Activated effector memory CD4-positive, alpha-beta T cell treated with Interleukin-2 at 50 U/mL for 16 hours (primary cell): Measurements from ENCODE around the gene RALGAPA1.
"Not testable (repeated sequence)": the region's sequence is repeated elsewhere in the genome, so short reads cannot be mapped to it uniquely, and the experiment has no call there.

Experiments
- DNase-seq: peaks from one replicate; pipeline ENCODE4 v3.0.0-alpha.2; 2020

RALGAPA1 gene

GRCh38 chr14:35761922-35762321, 47.2 kb downstream of the RALGAPA1 start:
- no peak for DNase-seq

- DNase-seq = no peak
Measured at GRCh38 chr14:35760143-35760542, 49.0 kb downstream of the RALGAPA1 start.

GRCh38 chr14:35758523-35759129, 50.5 kb downstream of the RALGAPA1 start:
- no peak for DNase-seq

DNA sequence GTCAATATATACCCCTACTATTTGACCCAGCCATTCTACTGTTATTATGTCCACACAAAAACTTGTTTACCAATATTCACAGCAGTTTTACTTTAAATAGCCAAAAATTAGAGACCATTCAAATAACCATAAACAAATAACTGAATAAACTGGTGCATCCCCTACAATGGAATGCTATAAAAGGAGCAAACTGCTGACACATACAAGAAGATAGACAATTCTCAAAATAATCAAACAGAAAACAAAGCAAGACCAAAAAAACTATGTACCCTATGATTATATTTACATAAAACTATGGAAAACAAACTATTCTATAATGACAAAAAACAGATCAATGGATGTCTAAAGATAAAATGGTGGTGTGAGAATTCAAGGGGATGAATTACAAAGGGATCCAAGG, 54.4 kb downstream of the RALGAPA1 start:
- DNase-seq = no peak

- DNase-seq = no peak
Measured at GRCh38 chr14:35752380-35752779, 56.7 kb downstream of the RALGAPA1 start.

- no peak for DNase-seq
Measured at GRCh38 chr14:35750202-35750904, 58.7 kb downstream of the RALGAPA1 start.

DNA sequence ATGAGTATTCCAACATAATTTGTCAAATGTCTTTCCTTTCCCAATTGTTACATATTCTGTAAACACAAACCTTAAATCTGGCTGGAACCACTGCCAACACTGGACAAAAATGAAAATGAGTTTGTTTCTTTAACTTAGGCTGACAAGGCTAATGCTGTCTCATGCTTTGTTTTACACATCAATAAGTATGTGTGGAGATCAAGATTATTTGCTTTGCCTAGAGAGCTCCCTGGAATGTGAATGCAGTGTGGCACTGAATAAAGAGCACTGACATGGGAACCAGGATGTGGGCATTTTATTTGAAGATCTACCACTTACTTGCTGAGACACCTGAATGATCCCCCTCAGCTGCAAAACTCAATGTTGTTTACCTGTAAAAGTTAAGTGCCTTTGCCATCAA, 61.7 kb downstream of the RALGAPA1 start:
- no peak for DNase-seq

DNA sequence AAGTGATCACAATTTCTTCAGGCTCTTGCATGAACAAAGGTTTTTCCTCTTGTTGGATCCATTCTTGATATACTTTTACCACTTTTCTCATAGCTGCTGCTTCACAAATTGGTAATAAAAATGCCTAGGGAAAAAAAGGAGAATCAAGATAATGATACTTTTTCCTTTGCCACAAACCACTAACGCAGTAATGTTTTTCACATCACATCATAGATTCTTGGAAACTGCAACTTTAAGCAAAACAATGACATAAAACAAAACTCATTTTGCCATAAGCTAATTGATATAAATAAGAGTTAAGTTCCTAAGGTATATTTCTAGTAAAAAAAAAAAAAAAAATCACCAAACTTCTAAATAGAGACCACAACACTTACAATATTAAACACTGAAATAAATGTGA, 66.7 kb downstream of the RALGAPA1 start:
- DNase-seq = no peak

- DNase-seq = no peak
Measured at GRCh38 chr14:35742032-35742371, 67.1 kb downstream of the RALGAPA1 start.

DNA sequence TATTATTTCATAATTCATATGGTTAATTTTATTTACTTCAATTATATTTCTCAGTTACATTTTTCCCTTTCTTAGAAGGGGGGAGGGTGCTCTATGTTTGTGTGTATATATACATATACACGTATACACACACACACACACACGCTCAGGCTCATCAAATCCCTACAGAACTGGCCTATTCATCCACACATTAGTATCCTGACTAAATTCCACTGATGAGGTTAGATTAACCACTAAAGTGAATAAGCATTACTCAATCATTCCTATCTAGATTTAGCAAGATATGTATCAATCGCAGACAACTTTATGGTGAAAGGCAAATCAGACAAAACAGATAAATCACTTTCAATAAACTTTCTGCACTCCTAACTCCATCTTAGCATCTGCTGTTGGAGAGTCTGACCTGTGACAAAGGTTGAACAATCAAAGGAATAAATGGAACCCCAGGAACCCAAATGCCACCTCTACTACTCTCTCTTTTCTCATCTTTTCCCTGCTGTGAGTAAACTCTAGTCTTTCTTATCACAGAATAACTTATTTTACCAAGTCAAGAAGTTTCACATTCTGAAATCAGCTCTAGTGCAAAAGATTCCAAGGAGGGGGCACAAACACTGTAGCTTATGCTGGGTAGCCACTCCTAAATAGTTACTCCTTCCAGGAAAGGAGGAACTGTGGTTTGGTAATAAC, 67.6 kb downstream of the RALGAPA1 start:
- no peak for DNase-seq

- DNase-seq = no peak
Measured at GRCh38 chr14:35740215-35740614, 68.9 kb downstream of the RALGAPA1 start.

GRCh38 chr14:35735163-35735562, 73.9 kb downstream of the RALGAPA1 start:
- DNase-seq = not testable (repeated sequence)

DNA sequence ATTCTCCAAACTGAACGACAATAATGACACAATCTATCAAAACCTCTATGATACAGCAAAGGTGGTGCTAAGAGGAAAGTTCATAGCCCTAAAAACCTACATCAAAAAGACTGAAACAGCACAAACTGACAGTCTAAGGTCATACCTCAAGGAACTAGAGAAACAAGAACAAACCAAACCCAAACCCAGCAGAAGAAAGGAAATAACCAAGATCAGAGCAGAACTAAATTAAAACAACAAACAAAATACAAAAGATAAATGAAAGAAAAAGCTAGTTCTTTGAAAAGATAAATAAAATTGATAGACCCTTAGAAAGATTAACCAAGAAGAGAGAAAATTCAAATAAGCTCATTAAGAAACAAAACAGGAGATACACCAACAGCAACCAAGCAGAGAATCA, 75.6 kb downstream of the RALGAPA1 start:
- DNase-seq = not testable (repeated sequence)

DNA sequence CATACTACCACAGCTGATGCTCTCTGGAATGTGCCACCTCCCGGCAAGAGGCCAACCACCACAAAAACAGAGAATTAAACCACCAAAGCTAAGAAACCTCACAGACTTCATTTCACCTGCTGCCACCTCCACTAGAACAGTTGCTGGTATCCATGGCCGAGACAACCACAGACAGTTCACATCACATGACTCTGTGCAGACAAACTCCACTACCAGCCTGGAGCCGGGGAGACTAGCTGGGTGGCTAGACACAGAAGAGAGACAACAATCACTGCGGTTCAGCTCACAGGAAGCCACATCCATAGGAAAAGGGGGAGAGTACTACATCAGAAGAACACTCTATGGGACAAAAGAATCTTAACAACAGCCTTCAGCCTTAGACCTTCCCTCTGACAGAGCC, 78.2 kb downstream of the RALGAPA1 start:
- no peak for DNase-seq

DNA sequence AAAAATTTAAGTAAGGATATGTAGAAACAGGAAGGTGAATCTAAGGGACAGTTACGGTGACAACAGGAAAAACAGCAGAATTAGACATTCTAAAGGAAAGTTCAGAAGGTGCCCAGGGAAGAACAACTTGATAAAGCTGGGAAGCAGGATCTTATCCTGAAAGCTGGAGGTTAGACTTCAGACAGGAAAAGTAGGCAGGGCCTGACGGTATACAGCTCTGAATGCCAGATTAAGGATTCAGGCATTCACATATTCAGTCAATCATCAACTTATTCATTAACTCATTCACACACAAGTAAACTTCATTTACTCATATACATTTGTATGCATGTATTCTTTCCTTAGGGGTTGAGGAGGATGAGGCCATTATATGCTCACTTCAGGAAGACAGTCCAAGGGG, 81.3 kb downstream of the RALGAPA1 start:
- no peak for DNase-seq

GRCh38 chr14:35725930-35726329, 83.2 kb downstream of the RALGAPA1 start:
- no peak for DNase-seq

- DNase-seq = no peak
Measured at GRCh38 chr14:35715079-35715478, 94.0 kb downstream of the RALGAPA1 start.

DNA sequence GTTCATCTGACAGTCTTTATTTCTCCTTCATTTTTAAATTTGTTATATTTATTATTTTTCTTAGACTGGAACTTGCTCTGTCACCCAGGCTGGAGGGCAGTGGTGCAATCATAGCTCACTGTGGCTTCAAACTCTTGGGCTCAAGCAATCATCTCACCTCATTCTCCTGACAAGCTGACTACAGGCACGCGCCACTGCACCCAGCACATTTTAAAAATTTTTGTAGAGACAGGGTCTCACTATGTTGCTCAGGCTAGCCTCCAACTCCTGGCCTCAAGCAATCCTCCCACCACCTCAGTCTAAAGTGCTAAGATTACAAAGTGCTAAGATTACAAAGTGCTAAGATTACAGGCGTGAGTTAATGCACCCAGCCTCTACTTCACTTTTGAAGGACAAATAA, 96.6 kb downstream of the RALGAPA1 start:
- no peak for DNase-seq

- no peak for DNase-seq
Measured at GRCh38 chr14:35708062-35708461, 101.0 kb downstream of the RALGAPA1 start.

DNA sequence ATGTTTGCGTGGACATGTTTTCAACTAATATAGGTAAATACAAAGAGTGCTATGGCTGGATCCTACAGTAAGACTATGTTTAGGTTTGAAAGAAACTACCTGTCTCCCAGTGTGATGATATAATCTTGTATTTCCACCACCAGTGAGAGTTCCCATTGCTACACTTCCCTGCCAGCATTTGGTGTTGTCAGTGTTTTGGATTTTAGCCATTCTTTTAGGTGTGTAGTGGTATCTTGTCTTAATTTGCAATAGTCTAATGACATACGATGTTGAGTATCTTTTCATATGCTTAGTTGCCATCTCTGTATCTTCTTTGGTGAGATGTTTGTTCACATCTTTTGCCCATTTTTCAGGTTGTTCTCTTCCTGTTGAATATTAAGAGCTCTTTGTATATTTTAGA, 103.5 kb downstream of the RALGAPA1 start:
- no peak for DNase-seq

DNA sequence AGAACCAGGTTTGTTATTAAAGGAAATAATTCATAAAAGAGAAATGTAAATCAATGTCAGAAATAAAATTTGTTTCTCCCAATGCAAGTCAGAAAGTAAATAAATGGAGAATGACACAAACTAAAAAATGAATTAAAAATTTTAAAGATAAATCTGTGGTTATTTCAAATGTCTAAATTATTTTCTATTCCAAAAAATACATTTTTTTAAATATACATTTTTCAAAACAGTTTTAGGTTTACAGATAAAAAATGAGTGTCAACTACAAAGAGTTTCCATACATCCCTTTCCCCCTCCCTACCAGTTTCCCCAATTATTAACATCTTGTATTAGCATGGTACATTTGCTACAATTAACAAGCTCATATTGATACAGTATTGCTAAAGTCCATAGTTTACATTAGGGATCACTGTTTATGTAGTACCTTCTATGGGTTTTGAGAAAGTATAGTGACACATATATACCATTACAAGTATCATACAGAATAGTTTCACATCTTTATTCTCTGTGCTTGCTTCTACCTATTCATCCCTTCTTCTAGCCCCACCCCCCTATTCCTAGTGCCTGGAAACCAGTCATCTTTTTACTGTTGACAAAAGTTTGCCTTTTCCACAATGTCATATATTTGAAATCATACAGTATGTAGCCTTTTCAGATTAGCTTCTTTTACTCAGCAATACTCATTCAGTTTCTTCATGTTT, 104.2 kb downstream of the RALGAPA1 start:
- no peak for DNase-seq

GRCh38 chr14:35701531-35701930, 107.6 kb downstream of the RALGAPA1 start:
- DNase-seq = no peak

- DNase-seq = no peak
Measured at GRCh38 chr14:35699791-35700444, 109.2 kb downstream of the RALGAPA1 start.
